Islet of Langerhans (tissue), 1 donor: ENCODE results near the gene ANKFN1.

Source experiments
- FAIRE-seq: peaks from one replicate; lab custom pipeline; 2011; peaks lifted over from hg19 to GRCh38; lab: Jason Lieb, UNC

Gene ANKFN1, protein sequence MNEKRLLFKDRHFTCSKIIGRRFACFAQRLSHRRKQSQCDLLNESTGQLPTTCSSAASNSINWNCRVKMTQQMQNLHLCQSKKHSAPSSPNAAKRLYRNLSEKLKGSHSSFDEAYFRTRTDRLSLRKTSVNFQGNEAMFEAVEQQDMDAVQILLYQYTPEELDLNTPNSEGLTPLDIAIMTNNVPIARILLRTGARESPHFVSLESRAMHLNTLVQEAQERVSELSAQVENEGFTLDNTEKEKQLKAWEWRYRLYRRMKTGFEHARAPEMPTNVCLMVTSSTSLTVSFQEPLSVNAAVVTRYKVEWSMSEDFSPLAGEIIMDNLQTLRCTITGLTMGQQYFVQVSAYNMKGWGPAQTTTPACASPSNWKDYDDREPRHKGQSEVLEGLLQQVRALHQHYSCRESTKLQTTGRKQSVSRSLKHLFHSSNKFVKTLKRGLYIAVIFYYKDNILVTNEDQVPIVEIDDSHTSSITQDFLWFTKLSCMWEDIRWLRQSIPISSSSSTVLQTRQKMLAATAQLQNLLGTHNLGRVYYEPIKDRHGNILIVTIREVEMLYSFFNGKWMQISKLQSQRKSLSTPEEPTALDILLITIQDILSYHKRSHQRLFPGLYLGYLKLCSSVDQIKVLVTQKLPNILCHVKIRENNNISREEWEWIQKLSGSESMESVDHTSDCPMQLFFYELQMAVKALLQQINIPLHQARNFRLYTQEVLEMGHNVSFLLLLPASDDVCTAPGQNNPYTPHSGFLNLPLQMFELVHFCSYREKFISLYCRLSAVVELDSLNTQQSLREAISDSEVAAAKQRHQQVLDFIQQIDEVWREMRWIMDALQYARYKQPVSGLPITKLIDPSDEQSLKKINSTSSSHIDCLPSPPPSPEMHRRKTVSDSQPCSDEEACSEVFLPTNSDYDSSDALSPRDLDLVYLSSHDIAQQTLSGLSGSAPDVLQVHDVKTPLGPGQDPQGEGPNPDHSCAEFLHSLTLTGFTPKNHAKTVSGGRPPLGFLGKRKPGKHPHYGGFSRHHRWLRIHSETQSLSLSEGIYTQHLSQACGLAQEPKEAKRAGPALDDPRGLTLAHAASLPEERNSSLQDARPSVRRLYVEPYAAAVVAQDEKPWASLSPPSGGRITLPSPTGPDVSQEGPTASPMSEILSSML

GRCh38 chr17:56152874-56153602 lies at the start of gene ANKFN1:
TSS of gene ANKFN1 (plus strand) at chr17:56153475. CDS start at chr17:56212668, 59,193 bp downstream.
- no peak for FAIRE-seq

DNA sequence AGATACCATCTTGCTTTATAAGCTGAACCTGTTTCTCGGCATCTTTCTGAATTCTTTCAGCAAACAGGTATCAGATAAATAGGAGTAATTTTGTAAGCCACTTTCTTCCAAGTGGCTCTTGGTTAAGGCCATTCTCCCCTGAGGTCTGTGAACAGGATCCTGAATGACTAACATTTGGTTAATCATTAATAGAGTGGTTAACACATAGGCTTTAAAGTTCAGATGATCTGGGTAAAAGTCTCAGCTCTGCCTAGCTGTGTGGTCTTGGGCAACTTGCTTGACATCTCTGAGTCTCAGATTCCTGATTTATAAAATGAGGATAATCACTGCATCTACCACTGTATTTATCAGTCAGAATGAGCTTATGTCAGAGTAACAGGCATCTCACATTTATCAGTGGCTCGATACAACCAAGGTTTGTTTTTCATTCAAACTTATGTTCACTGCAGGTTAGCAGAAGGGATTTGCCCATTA lies 44.4 kb upstream of the ANKFN1 start:
- FAIRE-seq, result no peak

- no peak for FAIRE-seq
Measured at GRCh38 chr17:56109836-56110235, 43.4 kb upstream of the ANKFN1 start.

- no peak for FAIRE-seq
Measured at GRCh38 chr17:56110463-56111135, 42.7 kb upstream of the ANKFN1 start.

DNA sequence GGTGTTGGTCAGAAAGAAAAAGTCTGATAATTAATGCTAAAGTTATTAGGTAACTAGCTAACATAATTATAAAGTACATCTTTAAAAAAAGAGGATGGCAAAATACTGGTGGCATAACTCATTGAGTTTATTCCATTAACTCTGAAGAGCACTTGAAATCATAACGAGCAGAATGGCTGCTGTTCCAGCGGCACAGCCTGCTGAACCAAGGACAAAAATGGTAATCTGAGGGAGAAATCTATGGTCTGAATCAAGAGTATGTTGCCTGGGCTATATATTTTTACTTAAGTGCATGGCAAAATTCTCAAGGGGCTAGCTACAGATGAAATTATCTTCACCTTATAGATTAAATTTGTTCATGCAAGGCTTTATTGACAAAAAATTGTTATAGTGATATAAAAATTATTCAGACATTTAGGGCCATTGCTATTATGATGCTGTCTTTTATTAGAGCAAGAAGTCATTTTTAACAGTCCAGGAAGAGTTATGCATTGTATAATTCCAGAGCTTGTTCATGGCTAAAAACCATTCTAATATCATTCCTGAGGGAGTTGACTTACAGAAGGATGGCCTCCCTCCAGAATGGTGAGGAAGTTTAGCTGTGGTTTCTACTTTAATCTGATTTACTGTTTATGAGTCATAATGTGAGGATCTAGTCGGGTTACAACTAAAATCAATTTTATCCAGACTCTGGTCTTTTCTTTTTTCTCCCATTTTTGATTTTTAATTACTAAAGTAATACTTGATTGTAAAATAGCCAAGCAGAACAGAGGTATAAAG lies 41.4 kb upstream of the ANKFN1 start:
- FAIRE-seq, result no peak

DNA sequence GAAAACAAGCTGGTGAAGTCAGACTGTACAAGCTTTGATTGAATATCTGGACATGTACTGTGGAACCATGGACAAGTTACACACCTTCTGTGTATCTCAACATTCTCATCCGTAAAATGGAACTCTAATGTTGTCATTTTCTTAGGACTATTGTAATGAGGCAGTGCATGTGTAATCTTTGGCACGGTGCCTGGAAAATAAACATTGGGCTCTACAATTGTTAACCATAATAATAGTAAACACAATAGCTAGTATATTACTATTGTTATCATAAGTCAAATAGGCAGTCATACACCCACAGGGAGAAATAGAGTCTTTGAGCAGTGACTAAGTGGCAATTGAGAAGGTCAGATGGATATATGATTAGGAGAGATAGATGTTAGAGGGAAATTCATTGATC lies 39.8 kb upstream of the ANKFN1 start:
- FAIRE-seq, result no peak

DNA sequence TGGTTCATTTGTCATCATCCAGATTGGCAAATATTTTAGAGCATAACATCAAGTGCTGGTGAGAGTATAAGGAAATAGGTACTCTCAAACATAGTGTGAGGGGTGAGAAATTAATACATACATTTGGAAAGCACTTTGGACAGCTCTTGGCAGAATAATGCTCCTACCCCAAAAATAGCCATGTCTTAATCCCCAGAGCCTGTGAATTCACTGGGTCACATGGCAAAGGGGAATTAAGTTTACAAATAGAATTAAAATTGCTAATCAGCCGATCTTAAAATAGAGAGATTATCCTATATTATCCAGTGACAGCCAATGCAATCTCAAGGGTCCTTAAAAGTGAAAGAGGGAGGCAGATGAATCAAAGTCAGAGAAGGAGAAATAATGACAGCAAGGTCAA lies 38.8 kb upstream of the ANKFN1 start:
- no peak for FAIRE-seq

DNA sequence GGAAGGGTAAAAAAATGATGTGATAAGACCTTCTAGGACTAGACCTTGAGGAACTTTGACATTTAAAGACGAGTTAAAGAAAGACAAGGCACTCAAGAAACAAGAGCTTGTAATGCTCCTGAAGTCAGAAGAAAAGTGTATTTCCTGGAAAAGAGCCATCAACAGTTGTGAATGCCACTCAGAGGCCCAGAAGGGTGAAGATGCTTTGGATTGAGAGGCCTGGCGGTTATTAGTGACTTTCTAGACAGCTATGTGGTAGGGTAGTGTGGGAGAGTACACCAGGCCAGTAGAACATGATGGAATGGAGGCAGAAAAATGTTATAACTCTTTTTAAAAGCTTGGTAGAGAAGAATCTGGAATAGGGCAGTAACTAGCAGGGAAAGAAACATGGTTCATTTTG lies 34.1 kb upstream of the ANKFN1 start:
- no peak for FAIRE-seq

DNA sequence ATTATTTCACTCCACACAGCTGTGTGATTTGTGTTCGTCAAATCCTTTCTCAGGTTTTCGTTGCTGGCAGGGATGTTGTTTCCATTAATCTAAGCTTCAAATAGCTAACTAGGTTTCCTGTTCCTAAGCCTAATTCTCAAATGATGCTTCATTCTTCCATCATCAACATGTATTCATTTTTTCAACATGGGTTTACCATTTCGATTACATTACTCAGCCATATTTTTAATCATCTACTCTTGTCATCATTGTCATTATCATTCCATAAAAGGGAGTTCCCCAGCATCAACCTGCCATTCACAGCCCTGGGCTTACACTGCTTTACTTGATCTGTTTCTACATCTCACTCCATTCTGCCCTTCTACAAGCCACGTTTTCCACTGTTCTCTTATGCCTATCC lies 33.3 kb upstream of the ANKFN1 start:
- FAIRE-seq, result no peak

GRCh38 chr17:56121191-56122051 lies 31.9 kb upstream of the ANKFN1 start:
- no peak for FAIRE-seq

DNA sequence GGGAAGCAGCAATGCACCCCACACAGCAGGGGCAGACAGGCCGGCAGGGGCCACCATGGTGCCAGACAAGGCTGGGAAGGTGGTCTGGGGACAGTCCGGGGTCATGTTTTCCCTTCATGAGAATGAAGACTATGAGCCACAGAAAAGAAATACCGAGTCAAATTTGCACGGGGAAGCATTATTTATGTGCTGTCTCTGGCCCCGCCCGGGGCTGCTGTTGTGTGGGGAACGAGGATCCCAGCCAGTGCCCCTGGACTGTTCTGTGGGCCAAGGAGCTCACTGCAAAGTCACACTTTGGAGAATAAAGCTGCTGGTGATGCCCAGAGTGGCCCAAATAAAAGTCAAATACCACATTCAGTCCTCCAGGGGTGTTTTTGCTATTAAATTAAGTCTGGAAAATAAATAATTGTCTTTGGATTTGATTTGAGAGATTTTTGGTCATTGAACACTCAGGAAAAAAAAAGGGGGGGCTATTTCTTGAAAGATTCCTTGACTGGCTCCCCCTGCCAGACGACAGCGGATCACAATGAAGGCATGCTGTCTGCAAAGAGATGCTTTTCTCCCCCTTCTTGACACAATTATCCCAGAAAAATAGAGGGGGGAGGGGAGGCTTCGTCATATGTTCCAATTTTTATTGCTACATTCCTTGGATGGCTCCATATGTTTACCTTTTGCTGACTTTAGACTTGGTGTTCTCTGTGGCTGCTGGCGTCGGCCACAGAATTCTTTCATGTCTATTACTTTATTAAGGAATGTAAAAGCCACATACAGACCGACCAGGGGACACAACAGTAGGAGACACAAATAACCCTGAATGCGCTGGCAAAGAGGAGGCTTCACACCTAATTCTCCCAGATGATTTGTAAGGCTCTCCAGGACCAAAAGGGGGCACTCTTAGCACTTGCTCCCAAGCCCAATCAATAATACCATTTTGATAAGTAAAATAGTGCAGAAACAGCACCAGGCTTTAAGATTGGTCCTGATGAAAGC lies 27.1 kb upstream of the ANKFN1 start:
- FAIRE-seq, result no peak

DNA sequence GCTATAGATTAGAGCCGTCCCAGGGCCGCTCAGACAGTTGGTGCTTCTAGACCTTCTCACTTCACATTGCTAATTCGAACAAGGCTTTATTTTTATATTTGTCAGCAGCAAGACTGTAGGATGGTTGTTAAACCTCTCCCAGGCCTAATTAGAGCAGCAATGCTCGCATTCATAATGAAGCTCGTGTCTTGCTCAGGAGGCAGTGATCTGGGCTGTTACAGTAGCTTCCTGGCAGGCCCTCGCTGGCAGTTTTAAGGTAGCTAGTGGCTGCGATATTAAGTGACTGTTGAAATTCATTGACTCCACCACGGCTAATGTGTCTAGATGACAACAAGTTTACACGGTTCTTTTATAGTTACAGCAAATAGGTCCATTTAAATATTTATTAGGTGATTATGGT lies 23.2 kb upstream of the ANKFN1 start:
- no peak for FAIRE-seq

DNA sequence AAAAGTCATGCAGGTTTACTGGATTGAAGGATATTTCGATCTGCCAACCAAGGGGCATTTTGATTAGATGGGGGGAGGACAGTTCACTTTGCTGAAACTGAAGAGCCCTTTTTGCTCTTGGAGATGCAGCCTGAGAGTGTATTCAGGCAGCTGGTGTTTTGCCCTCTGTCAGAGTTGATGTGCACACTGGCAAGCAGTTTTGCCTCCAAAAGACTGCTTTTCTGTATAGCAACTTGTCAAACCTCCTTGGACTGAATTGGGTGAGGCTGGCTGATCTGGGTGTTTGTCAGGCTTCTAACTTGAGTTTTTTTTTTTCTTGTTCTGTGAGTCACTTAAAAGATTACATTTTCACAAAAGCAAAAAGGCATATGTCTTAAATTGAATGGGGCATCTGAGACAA lies 22.6 kb upstream of the ANKFN1 start:
- no peak for FAIRE-seq

DNA sequence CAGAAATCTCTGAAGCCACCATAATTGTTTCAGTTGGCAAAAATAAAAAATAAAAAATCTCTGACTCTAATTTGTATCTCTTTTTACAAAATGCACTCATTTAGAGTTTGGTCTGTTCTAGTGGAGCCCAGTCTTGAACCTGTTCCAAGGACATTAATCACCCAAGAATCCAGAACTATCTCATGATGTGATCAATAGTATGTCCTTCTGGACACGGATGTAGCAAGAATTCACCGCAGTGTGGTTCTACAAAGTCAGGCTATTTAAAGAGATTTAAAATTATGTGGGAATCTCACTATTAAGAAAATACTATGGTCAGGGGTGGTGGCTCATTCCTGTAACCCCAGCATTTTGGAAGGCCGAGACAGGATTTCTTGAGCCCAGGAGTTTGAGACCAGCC lies 21.8 kb upstream of the ANKFN1 start:
- FAIRE-seq, result no peak

GRCh38 chr17:56136301-56136700 lies 17.0 kb upstream of the ANKFN1 start:
- no peak for FAIRE-seq

GRCh38 chr17:56141046-56141839 lies 12.0 kb upstream of the ANKFN1 start:
- no peak for FAIRE-seq

GRCh38 chr17:56142325-56142724 lies 10.9 kb upstream of the ANKFN1 start:
- FAIRE-seq, result no peak

- no peak for FAIRE-seq
Measured at GRCh38 chr17:56142781-56143180, 10.5 kb upstream of the ANKFN1 start.
